Endothelial cell of hepatic sinusoid (primary cell): Measurements from ENCODE around the gene MAPKBP1.

ENCODE experiments used
- in situ Hi-C: cut with HindIII; loops from 2 replicates; pipeline ENCODE4 v1.10.0; 2017; ENCODE audit warnings: low sequenced_read_pairs

Gene MAPKBP1

DNA sequence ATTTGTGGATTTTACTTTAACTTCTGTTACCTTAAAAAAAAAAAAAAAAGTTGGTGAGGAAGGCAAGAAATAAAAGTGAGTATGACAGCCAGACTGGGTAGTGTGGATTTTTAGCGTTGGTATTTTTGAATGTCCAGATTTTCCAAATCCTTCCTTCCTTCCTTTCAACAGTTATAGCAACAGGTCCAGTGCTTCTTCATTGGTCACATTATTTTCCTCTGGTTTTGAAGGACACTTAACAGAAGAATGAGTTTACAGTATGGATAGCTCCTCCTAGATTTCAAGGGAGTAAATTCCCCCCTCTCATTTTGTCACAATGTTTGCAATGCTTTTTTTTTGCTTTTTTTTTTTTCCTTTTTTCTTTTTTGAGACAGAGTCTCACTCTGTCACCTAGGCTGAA, 6.4 kb downstream of the MAPKBP1 start:
- in situ Hi-C loops = no loop called here

DNA sequence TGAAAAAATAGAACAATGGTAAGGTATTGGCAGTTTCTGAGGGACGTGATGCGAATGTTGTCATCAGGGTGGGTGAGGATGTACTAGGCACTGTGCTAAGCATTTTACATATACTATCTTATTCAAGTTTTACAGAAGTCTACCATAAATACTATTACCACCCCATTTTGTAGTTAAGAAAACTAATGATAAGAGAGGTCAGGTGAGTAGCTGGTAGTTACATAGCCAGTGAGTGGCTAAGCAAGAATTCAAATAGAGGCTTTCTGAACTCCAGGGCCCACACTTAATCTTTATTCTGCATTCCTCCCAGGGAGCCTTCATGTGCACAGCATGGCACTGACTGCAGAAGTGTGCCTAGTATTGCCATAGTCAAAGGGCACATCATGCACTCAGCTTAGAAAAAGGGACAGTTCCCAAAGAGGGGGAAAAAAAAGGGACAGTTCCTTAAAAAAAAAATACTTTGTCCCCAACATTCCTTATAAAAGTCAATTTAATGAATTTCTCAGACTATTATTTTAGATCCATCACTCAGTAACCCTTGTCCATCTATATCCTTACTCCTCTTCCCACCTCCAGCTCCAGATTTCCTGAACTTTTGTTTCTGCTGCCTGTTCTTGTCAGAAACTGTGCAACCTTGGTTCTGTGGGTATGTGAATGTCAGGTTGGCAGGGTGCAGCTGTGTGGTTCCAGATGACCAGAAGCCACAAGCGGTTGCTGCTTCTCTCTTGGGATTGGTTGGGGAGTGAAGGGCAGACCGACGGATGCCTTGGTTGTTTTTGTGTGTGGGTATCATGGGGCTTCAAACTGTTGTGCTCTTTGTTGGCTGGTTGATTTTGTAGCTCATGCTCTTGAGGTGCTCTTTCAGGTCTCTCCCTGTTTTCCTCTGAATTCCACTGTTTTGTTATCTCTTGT, 8.3 kb downstream of the MAPKBP1 start:
- in situ Hi-C loops = no loop called here

DNA sequence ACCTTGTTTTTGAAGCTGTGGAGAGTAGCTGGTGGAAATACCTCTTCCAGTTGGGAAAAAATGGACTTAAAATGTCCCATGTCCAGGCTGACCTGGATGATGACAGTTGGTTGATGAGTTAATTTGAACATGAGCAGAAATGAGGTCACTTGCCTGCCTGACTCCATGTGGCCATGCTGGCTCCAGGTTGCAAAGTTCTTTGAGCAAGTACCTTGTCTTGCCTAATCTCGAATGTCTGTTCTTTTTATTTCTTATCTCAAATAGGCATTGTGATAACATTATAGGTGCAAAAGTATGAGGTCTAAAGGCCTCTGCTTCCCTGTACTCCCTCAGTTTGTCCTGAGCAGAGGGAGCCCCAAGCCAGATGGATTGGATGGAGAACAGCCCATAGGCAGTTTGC, 9.0 kb downstream of the MAPKBP1 start:
- in situ Hi-C loops = no loop called here

DNA sequence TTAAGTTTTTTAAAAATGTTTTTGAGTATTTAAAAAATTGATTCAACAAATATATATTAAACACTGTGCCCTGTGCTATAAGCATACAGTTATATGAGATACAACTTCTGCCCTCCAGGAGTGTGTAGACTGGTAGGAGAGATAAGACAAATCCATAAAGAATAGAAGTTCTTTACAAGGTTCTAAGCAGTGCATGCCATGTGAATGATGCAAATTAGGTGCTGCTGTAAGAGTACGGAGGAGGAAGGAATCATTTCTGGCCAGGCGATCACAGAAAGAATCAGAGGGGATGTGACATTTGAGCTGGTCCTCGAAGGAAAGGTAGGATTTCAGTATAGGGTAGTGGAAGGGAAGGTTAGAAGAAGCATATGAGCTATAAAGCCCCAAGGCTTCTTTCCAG, 14.0 kb downstream of the MAPKBP1 start:
- in situ Hi-C loops = no loop called here

DNA sequence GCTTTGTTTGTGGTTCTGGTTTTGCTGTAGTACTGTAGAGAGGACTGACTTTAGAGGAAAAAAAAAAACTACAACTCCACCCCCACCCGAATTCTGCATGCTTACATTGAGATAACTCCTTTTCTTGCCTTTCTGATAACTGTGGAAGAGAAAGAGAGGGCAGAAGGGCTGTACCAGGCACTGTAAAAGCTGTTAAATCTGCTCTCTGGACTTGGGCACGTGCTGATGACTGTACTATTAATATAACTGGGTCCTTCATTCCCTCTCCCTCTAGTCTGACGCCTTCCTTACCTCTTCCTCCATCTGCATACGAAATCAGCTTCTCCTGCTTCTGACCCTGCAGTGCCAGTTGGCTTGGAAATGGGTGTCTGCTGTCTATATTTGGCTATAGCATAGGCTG, 15.0 kb downstream of the MAPKBP1 start:
- in situ Hi-C loops = no loop called here

DNA sequence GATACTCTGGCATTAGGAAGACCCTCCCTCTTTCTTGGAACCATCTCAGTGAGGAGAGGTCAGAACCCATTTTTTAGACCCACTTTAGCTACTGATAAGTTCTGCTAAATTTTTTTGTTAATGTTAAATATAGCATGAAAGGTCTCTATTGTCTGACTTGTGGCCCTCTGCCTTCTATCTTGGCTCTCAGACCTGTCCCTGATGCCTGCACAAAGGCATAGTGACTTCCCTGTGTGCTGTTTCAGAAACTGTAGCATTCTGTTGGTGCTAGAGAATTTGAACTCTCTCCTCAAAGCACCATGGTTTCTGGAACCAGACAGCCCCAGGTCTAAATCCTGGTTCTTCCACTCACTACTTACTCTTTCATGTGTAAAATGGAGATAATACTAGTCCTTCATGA, 15.4 kb downstream of the MAPKBP1 start:
- in situ Hi-C loops = no loop called here

DNA sequence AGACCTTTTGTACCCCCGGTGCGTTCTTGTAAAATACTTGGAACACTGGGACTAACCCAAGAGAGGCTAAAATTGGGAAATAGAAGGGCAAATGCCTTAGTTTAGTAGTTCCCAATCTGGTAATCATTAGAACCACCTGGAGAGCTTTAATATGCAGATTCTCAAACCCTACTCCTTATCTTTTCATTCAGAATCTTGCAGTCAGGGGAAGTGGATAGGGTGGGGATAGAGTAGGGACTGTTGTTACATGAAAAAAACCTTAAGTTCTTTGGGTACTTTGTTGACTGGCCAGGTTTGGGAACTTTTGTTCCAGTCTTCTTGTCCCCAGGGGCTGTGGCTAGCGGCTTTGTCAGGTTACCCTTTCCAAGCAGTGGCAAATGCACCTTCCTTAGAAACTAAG, 15.9 kb downstream of the MAPKBP1 start:
- in situ Hi-C loops = no loop called here

DNA sequence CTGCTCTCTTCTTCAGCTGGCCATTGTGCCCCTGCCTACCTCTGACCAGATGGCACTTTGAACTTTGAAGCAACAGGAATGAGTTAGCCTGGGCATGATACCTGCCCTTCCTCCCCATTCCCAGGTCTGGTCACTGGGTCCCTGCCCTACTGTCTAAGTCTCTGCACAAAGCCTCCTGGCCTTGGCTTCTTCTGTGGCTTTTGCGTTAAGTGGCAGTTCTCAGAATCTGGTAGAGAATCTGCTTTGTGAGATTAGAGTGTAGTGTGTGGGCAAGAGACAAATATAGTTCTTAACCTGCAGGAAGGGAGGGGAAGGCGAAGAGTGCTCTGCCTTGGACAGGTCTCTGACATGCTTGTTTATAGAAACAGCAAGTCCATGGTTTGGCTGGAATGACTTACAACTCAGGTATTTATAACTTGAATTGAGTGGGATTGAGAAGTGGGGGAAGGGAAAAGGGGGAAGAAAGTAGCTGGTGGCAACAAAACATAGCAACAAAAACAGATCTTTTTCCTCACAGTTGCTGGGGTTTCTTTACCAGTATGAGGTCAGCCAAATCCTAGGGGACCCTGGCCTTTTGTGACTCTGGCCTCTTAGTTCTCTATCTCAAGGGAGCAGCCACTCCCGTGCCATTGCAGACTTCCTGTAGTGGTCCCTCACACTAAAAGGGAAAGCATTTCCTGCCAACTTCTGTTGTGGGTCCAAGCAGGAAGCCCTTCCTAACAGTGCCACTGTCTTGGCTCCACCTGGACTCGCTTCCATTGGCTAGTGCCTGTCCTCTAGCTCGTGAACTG, 16.7 kb downstream of the MAPKBP1 start:
- in situ Hi-C loops = no loop called here

DNA sequence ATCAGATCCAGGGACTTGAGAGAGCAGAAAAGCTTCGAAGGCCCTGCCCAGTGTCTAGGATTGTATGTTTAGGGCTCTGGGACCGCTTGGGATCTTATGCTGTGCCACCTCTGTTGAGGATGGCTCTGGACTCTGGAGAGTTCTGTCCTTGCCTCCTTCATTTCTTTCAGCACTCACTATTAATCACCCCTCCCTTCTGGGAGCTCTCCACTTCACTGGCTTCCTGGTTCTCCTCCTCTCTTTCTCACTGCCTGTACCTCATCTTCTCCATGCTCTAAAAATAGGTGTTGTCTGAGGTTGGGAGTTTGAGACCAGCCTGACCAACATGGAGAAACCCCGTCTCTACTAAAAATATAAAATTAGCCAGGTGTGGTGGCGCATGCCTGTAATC, 17.3 kb downstream of the MAPKBP1 start:
- in situ Hi-C loops = no loop called here

DNA sequence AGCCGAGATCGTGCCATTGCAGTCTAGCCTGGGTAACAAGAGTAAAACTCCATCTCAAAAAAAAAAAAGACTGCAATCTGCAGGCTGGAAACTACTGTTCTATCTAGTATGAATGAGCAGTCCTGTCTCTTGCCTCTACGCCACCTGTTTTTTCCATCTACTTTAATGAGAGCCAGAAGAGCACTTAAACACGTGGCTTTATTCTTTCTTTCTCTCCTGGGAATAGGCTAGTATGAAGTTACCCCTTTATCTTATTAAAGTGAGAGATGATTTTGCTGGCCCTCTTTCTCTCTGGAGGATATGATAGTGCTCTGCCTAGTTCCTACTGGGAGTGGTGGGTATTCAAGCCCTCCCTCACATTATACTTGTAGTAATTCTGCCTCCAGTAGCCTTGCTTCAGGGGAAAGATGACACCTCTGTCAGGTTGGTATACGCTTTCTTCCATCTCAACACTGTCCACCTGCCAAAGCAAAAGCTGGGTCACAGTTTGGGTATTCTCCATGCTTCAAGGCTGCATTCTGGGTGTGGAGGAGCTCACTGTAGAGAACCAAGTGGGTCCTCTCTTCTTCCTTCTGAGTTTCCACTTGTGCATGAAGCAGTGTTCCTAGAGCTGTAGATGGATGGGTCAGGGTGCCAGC, 17.8 kb downstream of the MAPKBP1 start:
- in situ Hi-C loops = no loop called here

DNA sequence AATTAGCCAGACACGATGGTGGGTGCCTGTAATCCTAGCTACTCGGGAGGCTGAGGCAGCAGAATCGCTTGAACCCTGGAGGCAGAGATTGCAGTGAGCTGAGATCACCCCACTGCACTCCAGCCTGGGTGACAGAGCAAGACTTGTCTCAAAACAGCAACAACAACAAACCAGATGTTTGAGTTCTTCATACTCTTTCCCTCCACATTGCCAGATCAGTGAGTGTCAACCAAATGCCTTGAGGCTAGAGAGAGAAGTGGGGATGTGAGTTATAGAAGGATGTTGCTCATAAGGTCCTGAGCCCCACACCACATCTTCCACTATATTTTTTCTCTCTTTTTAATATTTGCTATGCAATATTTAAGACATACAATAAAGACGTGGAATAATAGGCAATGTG, 19.8 kb downstream of the MAPKBP1 start:
- in situ Hi-C loops = no loop called here

DNA sequence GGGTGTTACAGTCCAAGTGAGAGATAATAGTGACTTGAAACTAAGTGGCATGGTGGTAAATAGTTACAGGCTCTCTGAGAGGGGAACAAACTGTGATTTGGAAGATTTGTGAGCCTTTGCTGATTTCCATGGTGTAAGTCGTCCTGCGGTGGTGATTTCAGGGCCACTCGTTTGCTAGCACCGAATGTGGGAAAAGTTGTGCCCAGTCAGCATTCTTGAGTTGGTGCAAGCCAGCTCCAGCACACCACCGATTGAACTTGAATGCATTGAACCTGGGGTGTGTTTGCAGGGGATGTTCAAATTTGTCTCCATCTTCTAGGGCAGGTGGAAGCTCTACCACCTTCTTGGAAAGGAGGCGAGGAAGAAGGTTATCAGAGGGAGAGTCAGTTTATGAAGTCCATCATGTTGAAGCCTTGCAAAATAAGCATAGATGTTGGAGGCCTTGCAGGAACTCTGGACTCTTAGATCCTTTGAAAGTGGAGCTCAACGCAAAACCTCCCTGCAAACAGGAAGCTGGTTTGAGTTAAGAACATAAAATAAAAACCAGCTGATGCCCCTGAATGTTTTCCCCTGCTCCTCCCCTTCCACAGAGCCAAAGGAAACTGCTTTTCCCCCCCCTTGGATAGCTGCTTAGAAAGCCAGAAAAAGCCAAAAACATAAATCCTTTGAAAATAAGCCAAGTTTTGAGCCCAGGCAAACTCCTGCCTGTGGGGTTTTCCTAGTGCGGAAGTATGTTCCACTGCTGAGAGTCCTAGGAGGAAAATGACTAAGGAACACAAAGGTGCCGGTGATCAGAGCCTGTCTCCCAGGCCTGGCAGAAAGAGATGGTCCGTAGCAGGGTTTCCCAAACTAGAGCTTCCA, 21.9 kb downstream of the MAPKBP1 start:
- in situ Hi-C loops = no loop called here

DNA sequence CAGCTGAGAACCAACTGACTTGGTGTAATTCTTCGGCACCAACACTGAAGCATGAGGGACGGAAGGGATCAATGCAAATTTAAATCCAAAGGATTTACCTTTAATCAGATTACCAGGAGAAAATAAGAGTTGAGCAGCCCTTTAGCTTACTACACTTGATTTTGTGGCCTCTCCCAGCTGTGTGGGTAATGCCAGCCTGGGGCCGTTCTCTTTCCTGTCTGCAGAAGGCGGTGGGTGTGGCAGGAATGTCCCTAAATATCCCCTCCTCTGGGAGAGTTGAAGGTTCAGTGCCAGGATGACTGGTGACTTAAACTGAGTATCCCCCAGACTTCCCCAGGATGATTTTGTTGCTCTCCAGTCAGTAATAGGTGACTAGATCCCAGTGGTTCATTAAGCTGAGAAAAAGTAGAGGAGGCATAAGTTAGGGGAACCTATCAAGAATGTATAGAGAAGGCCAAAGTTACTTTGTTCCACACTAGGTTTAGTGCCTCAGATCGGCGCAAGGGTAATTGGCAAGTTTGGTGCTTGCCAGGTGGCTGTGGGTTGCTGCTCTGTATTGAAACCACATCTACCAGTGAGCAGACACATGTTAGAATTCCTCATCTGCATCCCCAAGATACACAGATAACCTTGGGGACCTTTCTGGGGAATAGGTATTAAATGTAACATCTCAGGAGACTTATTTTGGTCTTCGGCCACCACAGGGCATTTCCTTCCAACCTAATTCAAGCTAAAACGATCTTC, 23.1 kb downstream of the MAPKBP1 start:
- in situ Hi-C loops = no loop called here

DNA sequence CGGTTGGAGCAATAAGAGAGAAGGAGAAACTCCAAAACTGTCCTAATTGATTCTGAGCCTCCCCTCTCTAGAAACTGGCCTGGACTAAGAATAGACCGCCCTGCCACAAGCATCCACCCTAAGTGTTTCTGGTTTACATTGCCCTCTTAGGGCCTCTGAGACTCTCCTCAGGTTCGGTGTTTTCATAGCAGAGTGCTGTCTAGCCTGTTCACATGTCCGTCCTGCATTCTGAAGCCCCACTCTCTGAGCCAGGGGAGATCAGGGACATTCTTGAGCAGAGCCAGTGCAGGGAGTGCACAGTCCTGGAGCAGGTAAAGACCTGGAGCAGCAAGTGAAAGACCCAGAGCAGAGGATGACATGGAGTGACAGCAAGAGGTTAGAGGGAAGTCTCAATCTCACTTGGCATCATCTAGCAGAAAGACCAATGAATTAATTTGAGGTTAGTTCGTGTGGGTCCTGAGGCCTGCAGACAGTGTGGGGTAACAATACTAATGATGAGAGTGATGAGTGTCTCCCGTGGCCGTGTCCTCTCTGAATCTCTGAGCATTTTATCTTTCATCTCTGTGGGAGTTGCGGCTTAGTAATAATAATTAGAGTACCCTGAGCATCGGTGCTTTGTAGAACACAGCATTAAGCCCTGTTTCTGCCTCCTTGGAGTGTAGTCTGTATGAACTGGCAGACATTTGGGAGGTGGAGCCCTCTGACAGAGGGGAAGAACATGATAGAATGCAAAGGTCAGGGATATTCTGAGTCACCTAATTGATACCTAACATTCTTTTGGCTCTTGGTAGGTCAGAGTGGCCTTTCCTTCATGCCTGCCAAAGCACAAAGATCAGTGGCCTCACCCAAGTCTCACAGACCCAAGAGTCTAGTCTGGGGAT, 24.6 kb downstream of the MAPKBP1 start:
- in situ Hi-C loops = no loop called here

DNA sequence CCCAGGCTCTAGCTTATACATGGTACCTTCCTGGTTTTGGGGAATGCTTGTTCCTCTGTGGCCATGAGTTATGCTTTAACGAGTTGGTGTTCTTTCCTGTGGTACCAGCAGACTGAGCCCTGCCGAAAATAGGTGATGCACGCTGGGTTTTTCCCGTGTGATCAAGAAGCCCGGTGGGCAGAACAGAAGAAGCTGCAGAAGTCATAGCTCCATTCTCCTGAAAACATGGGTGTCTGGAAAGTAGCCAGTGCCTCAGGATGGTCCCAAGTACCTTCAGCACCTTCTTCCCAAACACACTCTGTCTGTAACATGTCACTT, 25.2 kb downstream of the MAPKBP1 start:
- in situ Hi-C loops = no loop called here

DNA sequence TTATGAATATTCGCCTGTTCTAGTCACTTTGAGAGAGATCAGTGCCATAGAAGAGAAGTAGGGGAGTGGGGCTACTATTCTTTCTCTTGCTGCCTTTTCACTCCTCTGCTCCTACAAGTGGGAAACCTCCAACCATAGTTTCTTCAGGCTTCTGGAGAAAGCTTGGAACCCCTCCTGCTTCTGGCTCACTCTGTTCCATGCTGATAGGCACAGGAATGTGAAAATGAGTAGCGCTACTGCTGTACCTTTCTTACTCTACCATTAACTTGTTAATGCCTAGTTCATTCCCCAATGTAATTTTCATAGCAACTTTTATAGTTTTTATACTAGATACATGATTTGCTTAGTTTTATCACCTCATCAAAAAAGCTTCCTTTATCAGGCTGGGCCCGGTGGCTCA, 26.9 kb downstream of the MAPKBP1 start:
- in situ Hi-C loops = loop anchor here (5.0 kb wide), 1 partner anchor 106 kb away; no protein-coding TSS in a partner anchor

DNA sequence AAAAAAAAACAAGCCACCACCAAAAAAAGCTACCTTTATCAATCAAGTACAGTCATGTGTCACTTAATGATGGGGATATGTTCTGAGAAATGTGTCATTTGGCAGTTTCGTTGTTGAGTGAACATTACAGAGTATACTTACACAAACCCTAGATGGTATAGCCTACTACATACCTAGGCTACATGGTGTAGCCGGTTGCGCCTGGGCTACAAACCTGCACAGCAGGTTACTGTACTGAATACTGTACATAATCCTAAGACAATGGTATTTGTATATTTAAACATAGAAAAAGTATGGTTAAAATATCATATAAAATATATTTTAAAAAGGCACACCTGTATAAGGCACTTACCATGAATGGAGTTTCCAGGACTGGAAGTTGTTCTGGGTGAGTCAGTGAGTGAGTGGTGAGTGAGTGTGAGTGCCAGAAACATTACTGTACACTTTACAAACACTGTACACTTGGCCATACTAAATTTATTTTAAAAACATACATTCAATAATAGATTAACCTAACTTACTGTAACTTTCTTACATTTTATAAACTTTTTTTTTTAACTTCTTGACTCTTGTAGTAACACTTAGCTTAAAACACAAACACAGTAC, 27.7 kb downstream of the MAPKBP1 start:
- in situ Hi-C loops = loop anchor here (5.0 kb wide), 1 partner anchor 105 kb away; no protein-coding TSS in a partner anchor

DNA sequence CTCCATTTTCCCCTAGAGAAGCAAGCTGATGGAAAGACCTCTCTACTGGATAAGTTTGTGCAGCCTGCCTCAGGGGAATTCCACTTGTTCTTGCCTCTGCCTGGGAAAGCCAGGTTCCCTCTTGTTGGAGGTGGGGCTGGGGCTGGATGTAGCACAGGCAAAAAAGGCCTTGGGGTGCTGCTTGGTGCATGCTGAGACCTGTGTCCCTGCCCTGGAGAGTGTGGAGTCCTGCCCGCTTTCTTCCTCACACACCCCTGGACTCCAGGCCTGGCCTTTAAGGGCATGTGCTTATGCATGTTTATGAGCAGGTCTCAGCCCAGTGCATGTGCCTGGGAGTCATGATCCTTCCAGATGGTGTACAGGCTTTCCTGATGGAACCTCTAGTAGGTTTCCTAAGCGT, 30.1 kb downstream of the MAPKBP1 start:
- in situ Hi-C loops = loop anchor here (5.0 kb wide), 1 partner anchor 103 kb away; no protein-coding TSS in a partner anchor
